A673 (cell line): ENCODE measurements around the gene ANGPT4. TPM values are rescaled to one million over a fixed set of nuclear protein-coding genes. Genes with fewer than 3 reads are reported as not detected.

Source experiments
- BruUV-seq: library from RNA; stranded (reverse); fragments of 400-500 nt; replicated peaks from 2 replicates; lab custom pipeline; 2021; lab: Mats Ljungman, UMichigan
- CTCF ChIA-PET: fragments of 300-600 bp; sonication (Branson Sonifier 250); formaldehyde crosslinking; loops from one replicate; lab custom pipeline; 2022; ENCODE audit warnings: antibody characterized with exemption; lab: Charles Lee
- POLR2A ChIA-PET: fragments of 300-600 bp; sonication (Branson Sonifier 250); formaldehyde crosslinking; loops from one replicate; lab custom pipeline; 2022; ENCODE audit warnings: antibody characterized with exemption; ENCODE audit not compliant: low non-redundant PET; lab: Charles Lee
- DNase-seq: peaks from one replicate; pipeline ENCODE4 v3.0.0-alpha.2; 2015; ENCODE audit warnings: low spot score
- H3K27ac ChIP-seq: fragments of 200-600 bp; sonication (generic); 2 replicates; pipeline ENCODE4 v1.5.1; 2016; ENCODE audit warnings: mixed run types, low read depth, mild to moderate bottlenecking, mixed read lengths, antibody characterized with exemption, low read length; ENCODE audit not compliant: poor library complexity, severe bottlenecking
- H3K27me3 ChIP-seq: fragments of 200-600 bp; sonication (generic); replicated peaks from 2 replicates; pipeline ENCODE4 v1.6.1; 2017; ENCODE audit warnings: mixed run types, low read depth, mild to moderate bottlenecking, mixed read lengths, antibody characterized with exemption, low read length; ENCODE audit not compliant: insufficient read depth, poor library complexity
- H3K36me3 ChIP-seq: fragments of 200-600 bp; sonication (generic); 2 replicates; pipeline ENCODE4 v1.6.1; 2016; ENCODE audit warnings: mixed run types, mild to moderate bottlenecking, mixed read lengths, antibody characterized with exemption, low read length; ENCODE audit not compliant: insufficient read depth, poor library complexity, severe bottlenecking
- H3K4me1 ChIP-seq: fragments of 200-600 bp; sonication (generic); 2 replicates; pipeline ENCODE4 v1.6.1; 2017; ENCODE audit warnings: mixed run types, mild to moderate bottlenecking, mixed read lengths, antibody characterized with exemption, low read length; ENCODE audit not compliant: insufficient read depth, poor library complexity, severe bottlenecking
- H3K4me3 ChIP-seq: fragments of 200-600 bp; sonication (generic); 2 replicates; pipeline ENCODE4 v1.5.1; 2016; ENCODE audit warnings: low read depth, mixed run types, mild to moderate bottlenecking, mixed read lengths, low read length; ENCODE audit not compliant: poor library complexity, severe bottlenecking
- H3K9me3 ChIP-seq: fragments of 200-600 bp; sonication (generic); 2 replicates; pipeline ENCODE4 v1.6.1; 2016; ENCODE audit warnings: mixed run types, low read depth, mild to moderate bottlenecking, mixed read lengths, antibody characterized with exemption, low read length; ENCODE audit not compliant: poor library complexity, severe bottlenecking
- EZH2 ChIP-seq: fragments of 200-600 bp; sonication (generic); IDR thresholded peaks from 2 replicates; pipeline ENCODE4 v1.6.1; 2017; ENCODE audit warnings: borderline replicate concordance, low read depth, mild to moderate bottlenecking, mixed read lengths, antibody characterized with exemption, low read length; ENCODE audit not compliant: poor library complexity, severe bottlenecking
- intact Hi-C: fragments of 100-400 bp; cut with micrococcal nuclease; formaldehyde crosslinking; loops from one replicate; pipeline ENCODE4 v1.10.0; 2022; ENCODE audit not compliant: unreplicated experiment
- total RNA-seq: library from RNA; stranded (reverse); gene quantifications from 2 replicates; pipeline ENCODE4 v1.2.3, GENCODE V29; 2021
- TF ChIP-seq, protein P1 (sequence below): fragments of 300-800, 200-600 bp; sonication (generic); conservative IDR thresholded peaks from 2 replicates; pipeline ENCODE4 v1.5.1; 2017; ENCODE audit warnings: low read depth, mild to moderate bottlenecking, antibody characterized with exemption, low read length, moderate library complexity, mixed read lengths

ANGPT4 gene
- total RNA-seq, 1 experiment from 2014 or later: not detected

DNA sequence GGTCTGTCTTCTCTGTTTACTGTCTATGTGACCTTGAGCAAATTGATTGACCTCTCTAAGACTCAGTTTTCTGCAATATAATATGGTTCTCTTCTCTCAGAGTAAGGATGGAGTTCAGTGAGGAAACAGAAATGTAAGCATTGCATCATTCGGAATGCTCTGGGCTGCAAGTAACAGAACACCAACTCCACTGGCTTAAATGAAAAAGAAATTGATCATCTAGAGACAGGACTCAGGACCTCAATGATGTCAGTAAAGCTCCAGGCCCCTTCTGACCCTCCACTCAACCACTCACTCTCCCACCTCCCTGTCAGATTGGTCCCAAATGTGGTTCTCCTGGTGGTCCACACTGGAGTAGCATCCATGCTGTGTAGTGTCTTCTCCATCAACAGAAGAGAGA is 50.7 kb downstream of the ANGPT4 start:
- no peak overlapping the region for H3K4me3 ChIP-seq
- ChIA-PET POLR2A (no interaction called here), CTCF (no interaction called here)
- H3K27me3 ChIP-seq: no peaks in the 10 kb centered on the region
- DNase-seq: no peak
- H3K4me1 ChIP-seq: no peaks in the 10 kb centered on the region
- no peaks in the 10 kb centered on the region for H3K36me3 ChIP-seq
- no peaks in the 10 kb centered on the region for H3K9me3 ChIP-seq
- BruUV-seq: no TSS peak
- TF ChIP-seq, protein P1, sequence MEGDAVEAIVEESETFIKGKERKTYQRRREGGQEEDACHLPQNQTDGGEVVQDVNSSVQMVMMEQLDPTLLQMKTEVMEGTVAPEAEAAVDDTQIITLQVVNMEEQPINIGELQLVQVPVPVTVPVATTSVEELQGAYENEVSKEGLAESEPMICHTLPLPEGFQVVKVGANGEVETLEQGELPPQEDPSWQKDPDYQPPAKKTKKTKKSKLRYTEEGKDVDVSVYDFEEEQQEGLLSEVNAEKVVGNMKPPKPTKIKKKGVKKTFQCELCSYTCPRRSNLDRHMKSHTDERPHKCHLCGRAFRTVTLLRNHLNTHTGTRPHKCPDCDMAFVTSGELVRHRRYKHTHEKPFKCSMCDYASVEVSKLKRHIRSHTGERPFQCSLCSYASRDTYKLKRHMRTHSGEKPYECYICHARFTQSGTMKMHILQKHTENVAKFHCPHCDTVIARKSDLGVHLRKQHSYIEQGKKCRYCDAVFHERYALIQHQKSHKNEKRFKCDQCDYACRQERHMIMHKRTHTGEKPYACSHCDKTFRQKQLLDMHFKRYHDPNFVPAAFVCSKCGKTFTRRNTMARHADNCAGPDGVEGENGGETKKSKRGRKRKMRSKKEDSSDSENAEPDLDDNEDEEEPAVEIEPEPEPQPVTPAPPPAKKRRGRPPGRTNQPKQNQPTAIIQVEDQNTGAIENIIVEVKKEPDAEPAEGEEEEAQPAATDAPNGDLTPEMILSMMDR: no peak
- TF ChIP-seq EZH2: no peak
- intact Hi-C loops: no loop called here
- H3K27ac ChIP-seq: no peak overlapping the region

DNA sequence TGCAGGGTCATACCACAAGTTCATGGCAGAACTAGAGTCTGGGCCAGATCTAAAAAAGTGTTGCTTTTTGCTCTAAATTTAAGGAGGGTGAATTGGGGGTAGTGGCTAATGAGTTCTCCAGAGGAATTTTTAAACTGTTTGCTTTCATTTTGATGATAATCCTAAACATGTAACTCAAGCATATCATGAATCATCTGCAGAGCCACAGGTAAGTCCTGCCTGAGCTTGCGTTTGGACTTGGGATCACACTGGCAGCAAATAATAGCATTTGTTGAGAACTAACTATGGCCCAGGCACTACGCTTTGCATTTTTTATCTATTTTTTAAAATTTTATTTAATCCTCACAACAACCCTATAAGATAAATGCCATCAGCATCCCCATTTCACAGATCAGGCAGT is 55.2 kb downstream of the ANGPT4 start:
- no peaks in the 10 kb centered on the region for H3K27me3 ChIP-seq
- intact Hi-C loops: no loop called here
- BruUV-seq: no TSS peak
- H3K27ac ChIP-seq: no peak overlapping the region
- no peaks in the 10 kb centered on the region for H3K36me3 ChIP-seq
- TF ChIP-seq, protein P1: no peak
- TF ChIP-seq EZH2: no peak
- no peak for DNase-seq
- H3K9me3 ChIP-seq: no peaks in the 10 kb centered on the region
- H3K4me1 ChIP-seq: no peaks in the 10 kb centered on the region
- H3K4me3 ChIP-seq: no peak overlapping the region
- CTCF ChIA-PET: no interaction called here
- POLR2A ChIA-PET: no interaction called here

DNA sequence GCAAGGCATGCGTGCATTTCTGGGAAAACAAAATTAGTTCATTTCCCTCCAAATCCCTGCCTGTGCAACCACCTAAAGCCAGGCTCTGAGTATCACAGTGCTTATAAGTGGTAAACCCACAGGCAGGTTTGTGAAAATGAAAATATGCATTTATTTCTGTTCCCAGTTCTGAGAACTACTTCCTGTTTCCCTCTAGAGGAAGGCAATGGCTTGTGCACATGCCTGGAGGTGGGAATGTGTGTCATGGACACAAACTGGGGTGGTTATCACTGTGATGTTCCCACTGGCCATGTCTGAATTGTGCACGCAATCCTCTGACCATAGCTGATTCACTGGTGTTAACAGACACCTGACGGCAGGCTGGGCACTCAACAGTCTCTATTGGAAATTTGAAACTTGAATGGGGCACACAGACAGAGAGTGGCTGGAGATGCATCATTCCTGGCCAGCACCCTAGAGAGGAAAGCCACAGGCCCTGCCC is 56.3 kb downstream of the ANGPT4 start:
- BruUV-seq: no TSS peak
- POLR2A ChIA-PET: no interaction called here
- TF ChIP-seq, protein P1: no peak
- no peak for TF ChIP-seq EZH2
- no peaks in the 10 kb centered on the region for H3K36me3 ChIP-seq
- intact Hi-C loops: no loop called here
- CTCF ChIA-PET: no interaction called here
- H3K27ac ChIP-seq: no peak overlapping the region
- H3K4me1 ChIP-seq: no peaks in the 10 kb centered on the region
- H3K4me3 ChIP-seq: no peak overlapping the region
- no peaks in the 10 kb centered on the region for H3K27me3 ChIP-seq
- no peaks in the 10 kb centered on the region for H3K9me3 ChIP-seq
- DNase-seq: no peak
